SJCRH30 (cell line): Measurements from ENCODE around the gene MT1M. TPM values are rescaled to one million over a fixed set of nuclear protein-coding genes. Genes with fewer than 3 reads are reported as not detected.

Experiments used
- DNase-seq, 2 experiments: peaks; one replicate each; pipeline ENCODE4 v3.0.0-alpha.2; 2015 to 2020
- H3K27ac ChIP-seq: fragments of 250-450 bp; sonication (Bioruptor Pico); 2 replicates; pipeline ENCODE4 v1.5.1; 2020; ENCODE audit warnings: mild to moderate bottlenecking, moderate library complexity
- H3K27me3 ChIP-seq: fragments of 250-450 bp; sonication (Bioruptor Pico); 2 replicates; pipeline ENCODE4 v1.5.1; 2020; ENCODE audit warnings: mild to moderate bottlenecking, moderate library complexity
- H3K36me3 ChIP-seq: fragments of 250-450 bp; sonication (Bioruptor Pico); 2 replicates; pipeline ENCODE4 v1.5.1; 2020; ENCODE audit warnings: mild to moderate bottlenecking, moderate library complexity
- H3K4me1 ChIP-seq: fragments of 250-450 bp; sonication (Bioruptor Pico); 2 replicates; pipeline ENCODE4 v1.5.1; 2020; ENCODE audit warnings: mild to moderate bottlenecking, moderate library complexity
- H3K4me3 ChIP-seq: fragments of 250-450 bp; sonication (Bioruptor Pico); 2 replicates; pipeline ENCODE4 v1.5.1; 2020; ENCODE audit warnings: mild to moderate bottlenecking, moderate library complexity
- H3K9me3 ChIP-seq: fragments of 250-450 bp; sonication (Bioruptor Pico); replicated peaks from 2 replicates; pipeline ENCODE4 v1.5.1; 2020; ENCODE audit warnings: mild to moderate bottlenecking, moderate library complexity
- total RNA-seq: library from RNA; depleted of rRNA; stranded (reverse); fragments of >200 nt; shearing (Covaris generic); gene quantifications from 2 replicates; pipeline ENCODE4 v1.2.3, GENCODE V29; 2014

MT1M gene
- total RNA-seq, 1 experiment from 2014 or later, result not detected

- Histone ChIP-seq H3K4me1 (0 out of 2 replicates have a peak, but pooled peaks cover 2% of the 10 kb centered on the region), H3K27me3 (peaks cover 3% of the 10 kb centered on the region), H3K27ac (no peak overlapping the region), H3K9me3 (no peaks in the 10 kb centered on the region), H3K4me3 (no peak overlapping the region), H3K36me3 (no peaks in the 10 kb centered on the region)
- DNase-seq, result no peak
These were observed 1.3 kb upstream of the MT1M start for GRCh38 chr16:56631197-56631596.

- Histone ChIP-seq H3K9me3 (no peaks in the 10 kb centered on the region), H3K4me3 (no peak overlapping the region), H3K36me3 (no peaks in the 10 kb centered on the region), H3K4me1 (0 out of 2 replicates have a peak, but pooled peaks cover 2% of the 10 kb centered on the region), H3K27me3 (peaks cover 3% of the 10 kb centered on the region), H3K27ac (no peak overlapping the region)
- no peak for DNase-seq
These were observed 665 bp upstream of the MT1M start for GRCh38 chr16:56631832-56632155.

GRCh38 chr16:56632848-56633365 lies 448 bp downstream of the MT1M start:
- Histone ChIP-seq H3K4me1 (no peaks in the 10 kb centered on the region), H3K4me3 (no peak overlapping the region), H3K27me3 (peaks cover 3% of the 10 kb centered on the region), H3K27ac (no peak overlapping the region), H3K9me3 (no peaks in the 10 kb centered on the region), H3K36me3 (no peaks in the 10 kb centered on the region)
- no peak for DNase-seq

DNA sequence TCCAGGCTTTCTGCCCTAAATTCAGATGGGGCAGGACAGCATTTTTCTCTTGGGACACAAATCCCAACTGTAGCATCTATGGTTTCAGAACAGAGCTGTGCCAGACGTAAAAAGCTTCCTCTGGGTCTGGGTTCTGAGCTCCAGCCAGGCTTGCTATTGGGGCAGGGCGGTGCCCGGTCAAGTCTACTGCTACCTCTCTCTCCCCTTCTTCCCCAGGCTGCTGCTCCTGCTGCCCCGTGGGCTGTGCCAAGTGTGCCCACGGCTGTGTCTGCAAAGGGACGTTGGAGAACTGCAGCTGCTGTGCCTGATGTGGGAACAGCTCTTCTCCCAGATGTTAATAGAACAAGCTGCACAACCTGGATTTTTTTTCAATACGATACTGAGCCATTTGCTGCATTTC lies 1.1 kb downstream of the MT1M start:
- H3K4me3 ChIP-seq, result no peak overlapping the region
- H3K36me3 ChIP-seq, result no peaks in the 10 kb centered on the region
- H3K4me1 ChIP-seq, result no peaks in the 10 kb centered on the region
- no peaks in the 10 kb centered on the region for H3K9me3 ChIP-seq
- H3K27ac ChIP-seq, result no peak overlapping the region
- no peak for DNase-seq
- H3K27me3 ChIP-seq, result peaks cover 5% of the 10 kb centered on the region

- Histone ChIP-seq H3K4me1 (no peaks in the 10 kb centered on the region), H3K27me3 (peaks cover 7% of the 10 kb centered on the region), H3K27ac (no peak overlapping the region), H3K9me3 (no peaks in the 10 kb centered on the region), H3K36me3 (no peaks in the 10 kb centered on the region), H3K4me3 (no peak overlapping the region)
- no peak for DNase-seq
These were observed 2.4 kb downstream of the MT1M start for GRCh38 chr16:56634715-56635440.

- no peak overlapping the region for H3K27ac ChIP-seq
- no peaks in the 10 kb centered on the region for H3K4me1 ChIP-seq
- no peaks in the 10 kb centered on the region for H3K9me3 ChIP-seq
- H3K36me3 ChIP-seq, result no peaks in the 10 kb centered on the region
- DNase-seq, result no peak
- peaks cover 7% of the 10 kb centered on the region for H3K27me3 ChIP-seq
- H3K4me3 ChIP-seq, result no peak overlapping the region
These were observed 3.0 kb downstream of the MT1M start for GRCh38 chr16:56635441-56635967.

GRCh38 chr16:56636616-56637413 lies 4.4 kb downstream of the MT1M start:
- H3K36me3 ChIP-seq, result no peaks in the 10 kb centered on the region
- no peaks in the 10 kb centered on the region for H3K9me3 ChIP-seq
- H3K27me3 ChIP-seq, result peaks cover 7% of the 10 kb centered on the region
- no peak overlapping the region for H3K4me3 ChIP-seq
- H3K4me1 ChIP-seq, result no peaks in the 10 kb centered on the region
- no peak for DNase-seq
- H3K27ac ChIP-seq, result no peak overlapping the region

GRCh38 chr16:56637814-56638750 lies 5.6 kb downstream of the MT1M start, which contains the start of gene MT1A:
TSS of gene MT1A (plus strand) at chr16:56638666. CDS start at chr16:56638739, 73 bp downstream.
- no peak for DNase-seq
- Histone ChIP-seq H3K4me1 (no peaks in the 10 kb centered on the region), H3K27me3 (peaks cover 4% of the 10 kb centered on the region)

GRCh38 chr16:56639045-56639444 lies 6.6 kb downstream of the MT1M start:
- no peaks in the 10 kb centered on the region for H3K4me1 ChIP-seq
- no peak overlapping the region for H3K4me3 ChIP-seq
- H3K27ac ChIP-seq, result no peak overlapping the region
- no peak for DNase-seq
- no peaks in the 10 kb centered on the region for H3K36me3 ChIP-seq
- no peaks in the 10 kb centered on the region for H3K9me3 ChIP-seq
- H3K27me3 ChIP-seq, result peaks cover 4% of the 10 kb centered on the region

More at GRCh38 chr16:56637814-56638750, 5.6 kb downstream of the MT1M start, which contains the start of gene MT1A:
- Histone ChIP-seq H3K4me3 (no peak within 1 kb of the TSS), H3K27ac (no peak within 1 kb of the TSS), H3K36me3 (no peaks in the 10 kb centered on the region), H3K9me3 (no peaks in the 10 kb centered on the region)

DNA sequence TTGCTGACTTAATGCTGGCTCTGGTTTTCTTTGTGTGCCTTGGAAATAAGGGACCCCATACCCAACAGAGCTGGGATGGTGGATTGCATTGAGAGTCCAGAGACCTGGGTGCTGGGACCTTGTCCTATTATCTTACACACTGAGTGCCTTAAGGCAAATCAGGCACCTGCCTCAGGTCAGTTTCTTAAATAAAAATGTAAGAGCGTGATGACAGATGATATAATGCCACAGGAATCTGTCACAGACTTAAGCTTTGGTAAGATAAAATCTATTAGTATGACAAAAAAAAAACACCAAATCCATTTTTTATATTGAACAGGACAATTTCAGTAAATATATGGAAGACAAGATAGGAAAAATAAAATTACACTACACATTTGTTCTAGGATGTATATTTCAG lies 7.6 kb downstream of the MT1M start:
- Histone ChIP-seq H3K9me3 (no peaks in the 10 kb centered on the region), H3K4me1 (no peaks in the 10 kb centered on the region), H3K27ac (no peak overlapping the region), H3K27me3 (peaks cover 8% of the 10 kb centered on the region), H3K4me3 (no peak overlapping the region), H3K36me3 (no peaks in the 10 kb centered on the region)
- DNase-seq, result no peak

DNA sequence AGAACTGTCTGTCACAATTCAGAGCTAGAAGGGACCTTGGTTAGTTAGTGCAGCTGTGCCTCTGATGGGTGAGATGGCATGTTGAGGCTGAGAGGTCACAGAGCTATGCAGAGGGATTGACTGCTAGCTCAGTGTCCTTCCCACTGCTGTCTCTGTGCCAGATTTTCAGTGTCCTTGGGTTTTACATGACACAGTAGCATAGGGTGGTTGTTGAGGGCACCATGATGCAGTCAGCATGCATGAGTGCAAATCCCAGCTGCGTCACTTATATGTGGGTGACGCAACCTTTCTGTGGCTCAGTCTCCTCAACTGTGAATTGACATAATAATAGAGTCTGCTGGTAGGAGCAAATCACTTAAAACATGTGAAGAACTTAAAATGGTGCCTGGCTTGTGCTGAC lies 8.7 kb downstream of the MT1M start:
- no peak overlapping the region for H3K27ac ChIP-seq
- H3K4me1 ChIP-seq, result no peaks in the 10 kb centered on the region
- DNase-seq, result no peak
- H3K36me3 ChIP-seq, result no peaks in the 10 kb centered on the region
- H3K27me3 ChIP-seq, result peaks cover 15% of the 10 kb centered on the region
- H3K9me3 ChIP-seq, result no peaks in the 10 kb centered on the region
- H3K4me3 ChIP-seq, result no peak overlapping the region

GRCh38 chr16:56643080-56643778 lies 10.8 kb downstream of the MT1M start:
- H3K27ac ChIP-seq, result no peak overlapping the region
- H3K27me3 ChIP-seq, result peaks cover 28% of the 10 kb centered on the region
- no peak overlapping the region for H3K4me3 ChIP-seq
- no peaks in the 10 kb centered on the region for H3K36me3 ChIP-seq
- DNase-seq, result no peak
- H3K4me1 ChIP-seq, result no peaks in the 10 kb centered on the region
- H3K9me3 ChIP-seq, result no peaks in the 10 kb centered on the region

- no peaks in the 10 kb centered on the region for H3K36me3 ChIP-seq
- no peak overlapping the region for H3K4me3 ChIP-seq
- no peak for DNase-seq
- H3K9me3 ChIP-seq, result no peaks in the 10 kb centered on the region
- peaks cover 24% of the 10 kb centered on the region for H3K27me3 ChIP-seq
- no peak overlapping the region for H3K27ac ChIP-seq
- no peaks in the 10 kb centered on the region for H3K4me1 ChIP-seq
These were observed 11.4 kb downstream of the MT1M start for GRCh38 chr16:56643833-56644232.

- Histone ChIP-seq H3K27me3 (peaks cover 24% of the 10 kb centered on the region), H3K9me3 (no peaks in the 10 kb centered on the region), H3K27ac (no peak overlapping the region), H3K4me1 (no peaks in the 10 kb centered on the region), H3K4me3 (no peak overlapping the region), H3K36me3 (no peaks in the 10 kb centered on the region; the same call in 1 of the 2 replicates)
- no peak for DNase-seq
These were observed 12.9 kb downstream of the MT1M start for GRCh38 chr16:56645311-56645710.
